LNCAP (cell line): ENCODE measurements around the gene CT47C1.

ENCODE experiments used
- CTCF ChIP-seq: fragments of 450-650 bp; IDR thresholded peaks from 2 replicates; pipeline ENCODE4 v1.5.1; 2017; ENCODE audit warnings: mild to moderate bottlenecking

The CT47C1 gene

GRCh38 chrX:119105826-119106225 lies 33.0 kb downstream of the CT47C1 start:
- no peak for TF ChIP-seq CTCF

- no peak for TF ChIP-seq CTCF
Measured at GRCh38 chrX:119107206-119107605, 34.4 kb downstream of the CT47C1 start.

GRCh38 chrX:119118780-119119395 lies 46.1 kb downstream of the CT47C1 start:
- peak; percentile 68 for TF ChIP-seq CTCF

GRCh38 chrX:119121341-119121740 lies 48.5 kb downstream of the CT47C1 start:
- TF ChIP-seq CTCF: no peak
